Epithelial cell of proximal tubule (primary cell): ENCODE measurements around the gene OPTC. TPM values are rescaled to one million over a fixed set of nuclear protein-coding genes. Genes with fewer than 3 reads are reported as not detected.

Experiments used
- DNase-seq: peaks from one replicate; pipeline ENCODE4 v3.0.0-alpha.2; 2011; ENCODE audit warnings: low read depth
- H3K4me3 ChIP-seq: 2 replicates; pipeline ENCODE4 v1.5.1; 2011; ENCODE audit warnings: low read depth, mild to moderate bottlenecking, low read length
- CTCF ChIP-seq: conservative IDR thresholded peaks from 2 replicates; pipeline ENCODE4 v1.5.1; 2012; ENCODE audit warnings: low read depth, mild to moderate bottlenecking, low read length
- total RNA-seq: library from RNA; depleted of rRNA; stranded (reverse); fragments of >200 nt; gene quantifications from 2 replicates; pipeline ENCODE4 v1.2.3, GENCODE V29; 2015

Gene OPTC
- total RNA-seq, 1 donor from 2014 or later, result not detected

- no peak for TF ChIP-seq CTCF
- no peak for DNase-seq
- no peak overlapping the region for H3K4me3 ChIP-seq
Observed at GRCh38 chr1:203471841-203472240, 22.1 kb upstream of the OPTC start.

- no peak for DNase-seq
- H3K4me3 ChIP-seq, result no peak overlapping the region
- no peak for TF ChIP-seq CTCF
Observed at GRCh38 chr1:203473281-203473680, 20.7 kb upstream of the OPTC start.

GRCh38 chr1:203473781-203474305 lies 20.1 kb upstream of the OPTC start:
- DNase-seq, result no peak
- H3K4me3 ChIP-seq, result no peak overlapping the region
- TF ChIP-seq CTCF, result no peak

GRCh38 chr1:203475012-203475981 lies 18.7 kb upstream of the OPTC start, which contains the start of gene PRELP:
TSS of gene PRELP (plus strand) at chr1:203475806. CDS start at chr1:203483185, 7,379 bp downstream.
- no peak within 1 kb of the TSS for H3K4me3 ChIP-seq
- DNase-seq, result no peak
- no peak for TF ChIP-seq CTCF

GRCh38 chr1:203476216-203476814 lies 17.6 kb upstream of the OPTC start:
- no peak for TF ChIP-seq CTCF
- DNase-seq, result no peak
- H3K4me3 ChIP-seq, result no peak overlapping the region

GRCh38 chr1:203477748-203478147 lies 16.2 kb upstream of the OPTC start:
- TF ChIP-seq CTCF, result no peak
- H3K4me3 ChIP-seq, result no peak overlapping the region
- DNase-seq, result no peak
